GM12878 (cell line): ENCODE results near the gene KRTAP21-1. TPM values are rescaled to one million over a fixed set of nuclear protein-coding genes. Genes with fewer than 3 reads are reported as not detected.

Experiments used
- ATAC-seq: fragments of 200-7000 bp; cut with Tn5 transposase; 3 replicates; pipeline ENCODE4 v1.9.1; 2020; ENCODE audit warnings: mild to moderate bottlenecking, moderate library complexity
- BruUV-seq: library from RNA; stranded (reverse); fragments of 400-500 nt; replicated peaks from 2 replicates; lab custom pipeline; 2021; lab: Mats Ljungman, UMichigan
- CTCF ChIA-PET: fragments of 300-600 bp; sonication (Branson Sonifier 250); formaldehyde crosslinking; extraction: SDS; loops from one replicate; lab custom pipeline; 2021; ENCODE audit warnings: inconsistent platforms; lab: Yijun Ruan, JAX
- POLR2A ChIA-PET: fragments of 350-600 bp; formaldehyde crosslinking; extraction: SDS; loops from one replicate; lab custom pipeline; 2021; ENCODE audit warnings: inconsistent platforms; lab: Charles Lee
- RAD21 ChIA-PET: fragments of 300-600 bp; sonication (Branson Sonifier 250); formaldehyde crosslinking; loops from one replicate; lab custom pipeline; 2023; ENCODE audit warnings: antibody characterized with exemption; ENCODE audit not compliant: unreplicated experiment; lab: Charles Lee
- SMC1A ChIA-PET: fragments of 300-600 bp; sonication (Branson Sonifier 250); formaldehyde crosslinking; loops from one replicate; lab custom pipeline; 2023; ENCODE audit not compliant: unreplicated experiment, uncharacterized antibody; lab: Charles Lee
- DNase-seq: peaks from one replicate; pipeline ENCODE4 v3.0.0-alpha.2; 2011; ENCODE audit warnings: low read depth, low spot score
- FAIRE-seq: peaks from 3 replicates; lab custom pipeline; 2011; peaks lifted over from hg19 to GRCh38; lab: Jason Lieb, UNC
- H2AFZ ChIP-seq: 2 replicates; pipeline ENCODE4 v1.6.0; 2011; ENCODE audit warnings: low read depth, low read length, control low read depth; ENCODE audit not compliant: control insufficient read depth
- H3K27ac ChIP-seq: 2 replicates; pipeline ENCODE4 v1.5.1; 2011; ENCODE audit warnings: control low read depth; ENCODE audit not compliant: control insufficient read depth, insufficient read depth
- H3K27me3 ChIP-seq, 2 experiments: replicated peaks in 1 of 2; 2 replicates each; pipeline versions ENCODE4 v1.6.0 to v1.6.1; 2011; ENCODE audit warnings: low read length in 1 of 2; ENCODE audit not compliant: control insufficient read depth in 2 of 2, insufficient read depth in 2 of 2
- H3K36me3 ChIP-seq, 2 experiments: 2 replicates each; pipeline ENCODE4 v1.5.1; 2011; ENCODE audit warnings: low read length in 1 of 2; ENCODE audit not compliant: control insufficient read depth in 2 of 2, insufficient read depth in 2 of 2
- H3K4me1 ChIP-seq: 2 replicates; pipeline ENCODE4 v1.6.1; 2011; ENCODE audit warnings: mild to moderate bottlenecking, low read length, moderate library complexity, mixed read lengths; ENCODE audit not compliant: control insufficient read depth, insufficient read depth
- H3K4me2 ChIP-seq: 2 replicates; pipeline ENCODE4 v1.6.0; 2011; ENCODE audit warnings: control low read depth; ENCODE audit not compliant: control insufficient read depth, insufficient read depth
- H3K4me3 ChIP-seq: fragments of 200-600 bp; sonication (generic); 2 replicates; pipeline ENCODE4 v1.5.1; 2016
- H3K79me2 ChIP-seq: 2 replicates; pipeline ENCODE4 v1.6.0; 2011; ENCODE audit warnings: low read length; ENCODE audit not compliant: control insufficient read depth, insufficient read depth
- H3K9ac ChIP-seq: 2 replicates; pipeline ENCODE4 v1.8.0; 2011; ENCODE audit warnings: low read length, control low read depth, mixed read lengths; ENCODE audit not compliant: control insufficient read depth, insufficient read depth
- H3K9me3 ChIP-seq: replicated peaks from 3 replicates; pipeline ENCODE4 v1.5.1; 2011; ENCODE audit warnings: mild to moderate bottlenecking, low read length; ENCODE audit not compliant: control insufficient read depth, insufficient read depth
- H4K20me1 ChIP-seq: 2 replicates; pipeline ENCODE4 v1.6.0; 2011; ENCODE audit not compliant: control insufficient read depth, insufficient read depth
- BRCA1 ChIP-seq: IDR thresholded peaks from 2 replicates; pipeline ENCODE4 v1.6.1; 2011; ENCODE audit warnings: low read depth, low read length, improper control_type of control experiment
- CEBPB ChIP-seq, 2 experiments: fragments of 150-350 bp in 1 of 2; IDR thresholded peaks; 2 replicates each; pipeline ENCODE4 v1.6.1; 2012 to 2014; ENCODE audit warnings: low read depth in 2 of 2, low read length in 2 of 2, borderline replicate concordance in 1 of 2, inconsistent platforms in 1 of 2
- CHD2 ChIP-seq: IDR thresholded peaks from 2 replicates; pipeline ENCODE4 v1.6.1; 2011; ENCODE audit warnings: low read depth, low read length, improper control_type of control experiment, borderline replicate concordance
- HDAC2 ChIP-seq: fragments of 200-600 bp; sonication (generic); IDR thresholded peaks from 2 replicates; pipeline ENCODE4 v1.6.1; 2017
- IRF4 ChIP-seq: IDR thresholded peaks from 2 replicates; pipeline ENCODE4 v1.6.1; 2011; ENCODE audit warnings: low read depth, low read length
- MEF2A ChIP-seq: IDR thresholded peaks from 2 replicates; pipeline ENCODE4 v1.6.1; 2011; ENCODE audit warnings: low read depth, mild to moderate bottlenecking, low read length, moderate library complexity; ENCODE audit not compliant: insufficient read depth
- MTA2 ChIP-seq: fragments of 450-650 bp; IDR thresholded peaks from 2 replicates; pipeline ENCODE4 v1.6.1; 2016; ENCODE audit warnings: low read depth, mild to moderate bottlenecking, moderate library complexity
- PAX8 ChIP-seq: fragments of 450-650 bp; IDR thresholded peaks from 2 replicates; pipeline ENCODE4 v1.6.1; 2017; ENCODE audit warnings: mild to moderate bottlenecking, moderate library complexity
- SMAD1 ChIP-seq: fragments of 450-650 bp; IDR thresholded peaks from 2 replicates; pipeline ENCODE4 v1.6.1; 2018; ENCODE audit warnings: mild to moderate bottlenecking, low read depth; ENCODE audit not compliant: partially characterized antibody
- TAF1 ChIP-seq: IDR thresholded peaks from 2 replicates; pipeline ENCODE4 v1.6.1; 2011; ENCODE audit warnings: mild to moderate bottlenecking, low read depth, low read length, borderline replicate concordance
- ZZZ3 ChIP-seq: IDR thresholded peaks from 2 replicates; pipeline ENCODE4 v1.6.1; 2011; ENCODE audit warnings: low read depth; ENCODE audit not compliant: control insufficient read depth, insufficient read length
- WGBS: methylation state at CpG from one replicate; pipeline ENCODE4 v1.1.6; 2016; ENCODE audit warnings: low lambda C conversion rate; ENCODE audit not compliant: insufficient replicate concordance, insufficient coverage; ENCODE audit errors: missing lambda C conversion rate; 5-methylcytosine and 5-hydroxymethylcytosine counted together
- in situ Hi-C: fragments of 300-500 bp; cut with MboI; formaldehyde crosslinking; loops from 9 replicates; pipeline ENCODE4 v1.14.3; 2018; ENCODE audit warnings: mixed read lengths
- intact Hi-C: fragments of 100-400 bp; cut with micrococcal nuclease; formaldehyde crosslinking; loops from one replicate; pipeline ENCODE4 v1.14.2; 2022; ENCODE audit not compliant: unreplicated experiment
- polyA plus RNA-seq, 11 experiments: library from polyadenylated mRNA; depleted of rRNA in 4 of 11; unstranded in 6 of 11; stranded (reverse) in 5 of 11; fragments of >200 nt; fragmentation: Nextera tagmentation in 4 of 11; fragmentation: Illumina TruSeq in 1 of 11; extraction: Ambion mirVana in 4 of 11; extraction: Trizol in 1 of 11; gene quantifications; 1 replicate in 1 of 11; 2 replicates in 10 of 11; pipeline versions ENCODE4 v1.2.1 to v1.2.3, GENCODE V29; 2011 to 2016; ENCODE audit warnings: inconsistent platforms in 2 of 11, missing spikeins in 2 of 11, low read depth in 1 of 11
- total RNA-seq, 4 experiments: library from RNA; depleted of rRNA in 3 of 4; stranded (reverse); fragments of >200 nt in 3 of 4; fragmentation: Illumina TruSeq in 1 of 4; extraction: Trizol in 1 of 4; gene quantifications; 2 replicates each; pipeline versions ENCODE4 v1.2.1 to v1.2.3, GENCODE V29; 2013 to 2021
- TF ChIP-seq, protein P1 (sequence below): IDR thresholded peaks from 2 replicates; pipeline ENCODE4 v1.6.1; 2012; ENCODE audit warnings: low read length, inconsistent platforms
- TF ChIP-seq, protein P2 (sequence below): fragments of 450-650 bp; formaldehyde crosslinking; IDR thresholded peaks from 2 replicates; pipeline ENCODE4 v1.4.0; 2020; ENCODE audit warnings: mild to moderate bottlenecking, moderate library complexity

Gene KRTAP21-1
- total and polyA plus RNA-seq, 10 of the 15 experiments (the other 5 are each of a cell fraction or from before 2014, with no cell fraction given), result not detected

DNA sequence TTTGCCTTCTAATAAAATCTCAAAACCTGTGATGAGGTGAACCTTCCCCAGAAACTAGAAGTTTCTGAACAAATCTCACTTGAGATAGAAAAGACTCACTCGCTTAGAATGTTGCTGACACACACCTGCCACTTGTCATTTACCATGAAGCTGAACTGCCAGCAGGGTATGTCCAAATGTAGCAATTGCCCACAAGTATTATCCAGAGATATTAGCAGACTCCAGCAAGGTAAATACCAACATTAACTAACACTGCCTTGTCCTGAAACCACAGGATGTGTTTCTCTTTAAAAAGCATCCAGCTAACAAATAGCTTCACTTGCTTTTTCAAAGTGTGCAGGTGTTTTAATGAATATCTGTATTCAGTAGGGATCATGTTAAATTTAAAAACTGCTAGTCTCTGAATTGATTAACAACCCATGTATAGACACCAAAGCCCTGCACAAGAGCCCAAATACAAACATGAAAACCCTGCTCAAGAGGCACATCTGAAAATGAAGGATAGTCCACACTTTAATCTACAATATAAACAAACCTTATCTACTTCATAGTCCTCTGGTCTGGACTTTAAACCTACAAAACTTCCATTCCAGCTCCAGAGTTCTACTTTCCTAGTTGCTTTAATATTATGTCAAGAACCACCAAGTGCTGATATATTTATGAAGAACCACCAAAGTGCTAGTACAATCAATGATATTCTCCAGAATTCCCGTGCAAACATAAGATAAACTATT is 38.5 kb upstream of the KRTAP21-1 start:
- no peak overlapping the region for H3K27ac ChIP-seq
- TF ChIP-seq PAX8, result no peak
- TF ChIP-seq MTA2, result no peak
- no peak for TF ChIP-seq IRF4
- TF ChIP-seq, protein P1, sequence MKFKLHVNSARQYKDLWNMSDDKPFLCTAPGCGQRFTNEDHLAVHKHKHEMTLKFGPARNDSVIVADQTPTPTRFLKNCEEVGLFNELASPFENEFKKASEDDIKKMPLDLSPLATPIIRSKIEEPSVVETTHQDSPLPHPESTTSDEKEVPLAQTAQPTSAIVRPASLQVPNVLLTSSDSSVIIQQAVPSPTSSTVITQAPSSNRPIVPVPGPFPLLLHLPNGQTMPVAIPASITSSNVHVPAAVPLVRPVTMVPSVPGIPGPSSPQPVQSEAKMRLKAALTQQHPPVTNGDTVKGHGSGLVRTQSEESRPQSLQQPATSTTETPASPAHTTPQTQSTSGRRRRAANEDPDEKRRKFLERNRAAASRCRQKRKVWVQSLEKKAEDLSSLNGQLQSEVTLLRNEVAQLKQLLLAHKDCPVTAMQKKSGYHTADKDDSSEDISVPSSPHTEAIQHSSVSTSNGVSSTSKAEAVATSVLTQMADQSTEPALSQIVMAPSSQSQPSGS, result no peak
- no peak for TF ChIP-seq SMAD1
- no peak for TF ChIP-seq TAF1
- no peak for TF ChIP-seq CHD2
- no peak for TF ChIP-seq HDAC2
- TF ChIP-seq MEF2A, result no peak
- TF ChIP-seq CEBPB (IDR thresholded peaks at IDR 0.05; ENCODE audit: borderline replicate concordance in 1 of 2, low read depth in 2 of 2, low read length in 2 of 2), result no peak
- TF ChIP-seq ZZZ3, result no peak
- TF ChIP-seq, protein P2, sequence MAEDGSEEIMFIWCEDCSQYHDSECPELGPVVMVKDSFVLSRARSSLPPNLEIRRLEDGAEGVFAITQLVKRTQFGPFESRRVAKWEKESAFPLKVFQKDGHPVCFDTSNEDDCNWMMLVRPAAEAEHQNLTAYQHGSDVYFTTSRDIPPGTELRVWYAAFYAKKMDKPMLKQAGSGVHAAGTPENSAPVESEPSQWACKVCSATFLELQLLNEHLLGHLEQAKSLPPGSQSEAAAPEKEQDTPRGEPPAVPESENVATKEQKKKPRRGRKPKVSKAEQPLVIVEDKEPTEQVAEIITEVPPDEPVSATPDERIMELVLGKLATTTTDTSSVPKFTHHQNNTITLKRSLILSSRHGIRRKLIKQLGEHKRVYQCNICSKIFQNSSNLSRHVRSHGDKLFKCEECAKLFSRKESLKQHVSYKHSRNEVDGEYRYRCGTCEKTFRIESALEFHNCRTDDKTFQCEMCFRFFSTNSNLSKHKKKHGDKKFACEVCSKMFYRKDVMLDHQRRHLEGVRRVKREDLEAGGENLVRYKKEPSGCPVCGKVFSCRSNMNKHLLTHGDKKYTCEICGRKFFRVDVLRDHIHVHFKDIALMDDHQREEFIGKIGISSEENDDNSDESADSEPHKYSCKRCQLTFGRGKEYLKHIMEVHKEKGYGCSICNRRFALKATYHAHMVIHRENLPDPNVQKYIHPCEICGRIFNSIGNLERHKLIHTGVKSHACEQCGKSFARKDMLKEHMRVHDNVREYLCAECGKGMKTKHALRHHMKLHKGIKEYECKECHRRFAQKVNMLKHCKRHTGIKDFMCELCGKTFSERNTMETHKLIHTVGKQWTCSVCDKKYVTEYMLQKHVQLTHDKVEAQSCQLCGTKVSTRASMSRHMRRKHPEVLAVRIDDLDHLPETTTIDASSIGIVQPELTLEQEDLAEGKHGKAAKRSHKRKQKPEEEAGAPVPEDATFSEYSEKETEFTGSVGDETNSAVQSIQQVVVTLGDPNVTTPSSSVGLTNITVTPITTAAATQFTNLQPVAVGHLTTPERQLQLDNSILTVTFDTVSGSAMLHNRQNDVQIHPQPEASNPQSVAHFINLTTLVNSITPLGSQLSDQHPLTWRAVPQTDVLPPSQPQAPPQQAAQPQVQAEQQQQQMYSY, result no peak
- TF ChIP-seq BRCA1, result no peak
- no peaks in the 10 kb centered on the region for H3K36me3 ChIP-seq
- intact Hi-C loops (no loop called here), in situ Hi-C loops (no loop called here)
- H3K4me2 ChIP-seq, result no peak overlapping the region
- ATAC-seq (no peak), FAIRE-seq (no peak), DNase-seq (no peak)
- no peaks in the 10 kb centered on the region for H3K9me3 ChIP-seq
- H3K27me3 ChIP-seq, result no peaks in the 10 kb centered on the region
- H2AFZ ChIP-seq, result no peak overlapping the region
- ChIA-PET CTCF (no interaction called here), RAD21 (no interaction called here), SMC1A (no interaction called here), POLR2A (no interaction called here)
- BruUV-seq, result no TSS peak
- 0% methylated on average over 2 of the region's 2 CpGs for WGBS
- H3K4me1 ChIP-seq, result no peaks in the 10 kb centered on the region
- H3K9ac ChIP-seq, result no peak overlapping the region
- H3K79me2 ChIP-seq, result no peaks in the 10 kb centered on the region
- H3K4me3 ChIP-seq, result no peak overlapping the region
- H4K20me1 ChIP-seq, result no peaks in the 10 kb centered on the region
